ENCODE data around the gene ARMC9.
"Not testable (repeated sequence)": the region's sequence is repeated elsewhere in the genome, so short reads cannot be mapped to it uniquely, and the experiment has no call there.

ARMC9 gene

DNA sequence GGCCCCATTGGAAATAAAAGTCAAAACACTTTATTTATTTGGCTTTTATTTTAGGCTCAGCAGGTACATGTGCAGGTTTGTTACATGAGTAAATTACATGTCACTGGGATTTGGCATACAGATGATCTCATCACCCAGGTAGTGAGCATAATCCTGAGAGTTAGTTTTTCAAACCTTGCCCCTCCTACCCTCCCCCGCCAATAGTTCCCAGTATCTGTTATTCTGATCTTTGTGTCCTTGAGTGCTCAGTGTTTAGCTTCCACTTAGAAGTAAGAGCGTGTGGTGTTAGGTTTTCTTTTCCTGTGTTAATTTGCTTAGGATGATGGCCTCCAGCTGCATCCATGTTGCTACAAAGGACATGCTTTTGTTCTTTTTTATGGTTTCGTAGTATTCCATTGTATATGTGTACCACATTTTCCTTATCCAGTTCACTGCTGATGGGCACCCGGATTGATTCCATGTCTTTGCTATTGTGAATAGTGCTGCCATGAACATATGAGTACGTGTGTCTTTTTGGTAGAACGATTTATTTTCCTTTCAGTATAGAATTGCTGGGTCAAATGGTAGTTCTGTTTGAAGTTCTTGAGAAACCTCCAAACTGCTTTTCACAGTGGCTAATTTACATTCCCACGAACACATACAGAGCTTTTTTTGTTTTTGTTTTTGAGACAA lies 47.9 kb downstream of the ARMC9 start:
- DNase-seq, result no peak

DNA sequence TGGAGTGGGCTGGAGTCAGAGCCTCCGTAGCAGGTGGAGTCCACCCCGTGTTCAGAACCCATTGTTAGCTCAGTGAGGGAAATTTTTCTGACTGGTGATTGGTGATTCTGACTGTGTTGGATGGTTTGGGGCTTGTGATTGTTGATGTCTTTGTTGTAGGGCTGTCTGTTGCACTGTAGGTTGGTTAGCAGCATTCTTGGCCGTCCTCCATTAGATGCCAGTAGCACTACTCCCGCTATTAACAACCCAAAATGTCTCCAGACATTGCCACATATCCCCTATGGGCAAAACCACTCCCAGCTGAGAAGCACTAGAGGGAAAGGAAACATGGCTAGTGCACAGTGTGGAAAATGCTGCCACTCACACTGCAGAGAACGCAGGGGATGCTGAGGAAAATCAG lies 51.7 kb downstream of the ARMC9 start:
- DNase-seq, result no peak

DNA sequence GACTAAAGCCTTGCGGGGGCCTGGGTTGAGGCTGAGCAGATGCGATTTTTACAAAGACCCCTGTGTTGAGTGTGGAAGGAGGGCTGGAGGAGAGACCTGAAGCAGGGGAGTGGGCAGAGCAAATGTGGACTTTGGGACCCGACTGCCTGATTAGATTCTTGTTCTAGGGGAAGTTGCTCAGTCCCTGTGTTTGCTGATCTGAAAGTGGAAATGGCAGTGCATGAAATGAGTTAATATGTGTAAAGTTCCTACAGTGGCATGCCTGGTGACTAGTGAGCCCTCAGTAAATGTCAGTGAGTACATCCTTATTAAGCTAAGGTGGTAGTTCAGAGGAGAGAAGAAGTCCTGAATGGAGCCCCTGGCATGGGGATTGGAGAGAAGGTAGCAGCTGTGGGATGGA lies 52.3 kb downstream of the ARMC9 start:
- no peak for DNase-seq

DNA sequence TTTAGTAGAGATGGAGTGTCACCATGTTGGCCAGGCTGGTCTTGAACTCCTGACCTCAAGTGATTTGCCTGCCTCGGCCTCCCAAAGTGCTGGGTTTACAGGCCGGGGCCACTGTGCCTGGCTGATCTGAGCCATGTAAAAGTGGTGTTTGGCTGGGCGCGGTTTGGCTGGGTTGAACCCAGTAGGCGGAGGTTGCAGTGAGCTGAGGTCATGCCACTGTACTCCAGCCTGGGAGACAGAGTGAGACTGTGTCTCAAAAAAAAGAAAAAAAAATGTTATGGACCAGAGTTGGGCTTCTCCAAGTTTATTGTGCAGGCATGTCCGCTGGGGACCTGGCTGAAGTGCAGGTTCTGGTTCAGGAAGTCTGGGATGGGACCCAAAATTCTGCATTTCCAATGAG lies 54.9 kb downstream of the ARMC9 start:
- not testable (repeated sequence) for DNase-seq

DNA sequence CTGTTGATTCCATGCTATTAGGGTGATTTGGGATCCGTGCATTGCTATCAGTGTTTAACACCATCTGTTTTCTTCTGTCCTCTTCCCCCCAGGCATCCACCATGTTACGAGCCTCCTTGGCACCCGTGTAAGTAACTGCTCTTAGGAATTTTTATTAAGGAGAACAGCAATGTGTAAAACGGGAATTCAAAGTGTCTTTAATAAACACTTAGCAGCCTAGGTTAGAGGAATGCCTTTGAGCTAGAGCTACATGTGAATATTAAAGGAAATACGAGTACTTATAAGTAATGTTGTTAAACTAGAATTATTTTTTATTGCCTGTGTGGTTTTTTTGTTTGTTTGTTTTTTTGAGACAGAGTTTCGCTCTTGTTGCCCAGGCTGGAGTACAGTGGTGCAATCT lies 58.1 kb downstream of the ARMC9 start:
- no peak for DNase-seq

DNA sequence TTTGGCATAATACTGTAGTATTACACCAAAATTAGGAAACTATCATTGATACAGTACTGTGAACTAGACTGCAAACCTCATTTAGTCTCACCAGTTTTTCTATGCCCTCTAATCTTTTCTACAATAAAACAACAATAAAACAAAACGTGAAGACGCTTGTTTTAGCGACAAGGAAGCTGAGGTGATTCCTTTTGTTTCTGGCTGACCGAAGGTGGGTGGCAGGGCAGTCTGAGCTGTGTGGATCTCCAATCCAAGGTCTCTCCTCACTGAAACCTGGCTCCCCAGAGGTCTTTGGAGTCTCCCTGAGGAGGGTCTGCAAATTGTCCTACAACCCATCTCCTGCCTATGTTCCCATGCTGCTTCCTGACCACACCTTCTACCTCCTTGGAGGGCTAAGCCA lies 59.3 kb downstream of the ARMC9 start:
- DNase-seq, result no peak

DNA sequence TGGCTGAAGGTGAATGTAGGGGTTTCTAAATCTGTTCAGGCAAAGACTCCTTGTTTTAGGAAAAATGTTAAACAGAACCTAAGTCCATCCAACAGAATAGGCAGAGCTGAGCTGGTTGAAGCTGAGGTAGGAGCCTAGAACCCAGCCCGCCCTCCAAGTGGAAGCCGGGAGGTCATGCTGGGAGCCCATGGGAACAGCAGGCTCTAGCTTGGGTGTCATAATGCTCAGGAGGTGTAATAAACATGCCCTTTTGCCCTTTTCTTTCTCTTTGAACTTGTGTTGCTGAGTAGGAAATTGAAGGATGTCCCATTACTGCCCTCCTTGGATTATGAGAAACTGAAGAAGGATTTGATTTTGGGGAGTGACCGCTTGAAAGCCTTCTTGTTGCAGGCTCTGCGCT lies 60.3 kb downstream of the ARMC9 start:
- no peak for DNase-seq

DNA sequence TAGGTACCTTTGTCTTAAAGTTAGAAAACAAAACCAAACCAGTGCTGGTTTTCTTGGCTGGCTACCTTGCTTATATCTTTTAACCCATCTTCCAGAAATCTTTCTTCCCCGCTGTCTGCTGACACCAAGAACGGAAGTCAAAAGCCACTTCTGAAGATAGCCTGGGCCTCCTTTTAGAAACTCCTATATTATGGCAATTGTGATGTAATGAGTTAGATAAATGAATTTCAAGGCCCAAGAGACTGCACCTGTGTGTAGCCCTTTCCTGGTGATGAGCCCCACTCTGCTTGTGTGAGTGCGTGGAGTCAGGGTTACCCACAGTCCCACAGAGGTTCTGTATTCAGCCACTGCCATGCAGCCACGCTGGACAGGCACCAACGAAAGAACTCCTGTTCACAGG lies 60.7 kb downstream of the ARMC9 start:
- DNase-seq, result no peak

DNA sequence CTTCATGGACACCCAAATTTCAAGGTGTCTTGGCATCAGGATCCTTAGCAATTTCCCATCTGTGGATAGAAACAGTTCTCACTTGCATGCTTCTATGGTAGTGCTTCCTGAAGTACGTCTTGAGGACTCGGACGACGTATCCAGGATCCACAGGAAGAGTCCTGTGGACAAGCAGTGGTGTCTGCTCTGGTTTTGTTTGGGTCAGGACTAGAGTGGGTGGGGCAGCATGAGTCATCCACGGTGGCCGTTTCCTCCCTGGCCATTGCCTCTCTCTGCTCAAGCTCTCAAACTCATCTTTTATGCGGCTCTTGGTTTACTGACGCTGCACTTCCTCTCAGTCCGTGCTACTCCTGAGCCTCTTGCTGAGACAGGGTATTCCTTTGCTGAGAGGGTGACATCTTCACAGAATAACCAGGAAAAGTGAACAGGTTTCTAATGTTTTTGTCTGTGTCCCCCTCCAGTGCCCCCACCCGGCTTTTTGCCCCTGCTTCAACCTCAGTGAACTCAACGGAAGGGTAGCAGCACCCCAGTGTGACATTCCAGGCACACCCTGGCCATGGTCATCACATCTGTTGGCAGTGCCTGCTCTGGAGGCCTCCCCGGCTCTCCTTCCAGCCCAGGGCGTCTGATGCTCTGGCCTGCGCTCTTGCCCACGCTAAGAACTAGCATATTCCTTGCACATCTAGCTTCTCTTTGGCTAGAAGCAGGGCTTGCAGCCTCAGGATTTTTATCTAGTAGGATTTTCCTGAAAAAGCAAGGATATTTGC lies 62.2 kb downstream of the ARMC9 start:
- no peak for DNase-seq

DNA sequence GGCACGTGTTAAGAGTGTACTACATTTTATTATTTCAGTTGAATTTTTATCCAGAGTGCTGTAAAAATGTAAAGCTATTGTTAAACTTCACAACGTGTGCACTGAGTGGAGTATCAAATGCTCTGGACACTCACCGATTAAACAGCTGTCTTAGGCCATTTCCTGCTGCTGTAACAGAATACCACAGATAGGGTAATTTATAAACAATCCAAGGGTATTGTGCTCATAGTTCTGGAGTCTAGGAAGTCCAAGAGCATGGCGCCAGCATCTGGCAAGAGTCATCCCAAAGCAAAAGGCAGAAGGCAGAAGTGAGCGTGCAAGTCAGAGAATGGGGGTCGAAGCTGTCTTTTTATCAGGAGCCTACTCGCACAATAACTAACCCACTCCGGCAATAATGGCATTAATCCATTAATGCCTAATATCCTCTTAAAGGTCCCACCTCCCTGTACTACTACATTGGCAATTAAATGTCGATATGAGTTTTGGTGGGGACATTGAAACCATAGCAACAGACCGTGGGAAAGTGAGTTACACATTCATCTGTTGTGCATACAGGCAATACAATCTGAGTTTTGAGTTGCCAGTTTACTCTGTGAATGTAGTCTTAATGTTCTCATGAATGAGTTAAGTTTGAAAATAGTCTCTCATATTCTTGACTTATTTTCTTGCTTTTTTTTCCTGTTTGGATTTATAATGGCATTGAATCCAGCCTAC lies 64.8 kb downstream of the ARMC9 start:
- no peak for DNase-seq

DNA sequence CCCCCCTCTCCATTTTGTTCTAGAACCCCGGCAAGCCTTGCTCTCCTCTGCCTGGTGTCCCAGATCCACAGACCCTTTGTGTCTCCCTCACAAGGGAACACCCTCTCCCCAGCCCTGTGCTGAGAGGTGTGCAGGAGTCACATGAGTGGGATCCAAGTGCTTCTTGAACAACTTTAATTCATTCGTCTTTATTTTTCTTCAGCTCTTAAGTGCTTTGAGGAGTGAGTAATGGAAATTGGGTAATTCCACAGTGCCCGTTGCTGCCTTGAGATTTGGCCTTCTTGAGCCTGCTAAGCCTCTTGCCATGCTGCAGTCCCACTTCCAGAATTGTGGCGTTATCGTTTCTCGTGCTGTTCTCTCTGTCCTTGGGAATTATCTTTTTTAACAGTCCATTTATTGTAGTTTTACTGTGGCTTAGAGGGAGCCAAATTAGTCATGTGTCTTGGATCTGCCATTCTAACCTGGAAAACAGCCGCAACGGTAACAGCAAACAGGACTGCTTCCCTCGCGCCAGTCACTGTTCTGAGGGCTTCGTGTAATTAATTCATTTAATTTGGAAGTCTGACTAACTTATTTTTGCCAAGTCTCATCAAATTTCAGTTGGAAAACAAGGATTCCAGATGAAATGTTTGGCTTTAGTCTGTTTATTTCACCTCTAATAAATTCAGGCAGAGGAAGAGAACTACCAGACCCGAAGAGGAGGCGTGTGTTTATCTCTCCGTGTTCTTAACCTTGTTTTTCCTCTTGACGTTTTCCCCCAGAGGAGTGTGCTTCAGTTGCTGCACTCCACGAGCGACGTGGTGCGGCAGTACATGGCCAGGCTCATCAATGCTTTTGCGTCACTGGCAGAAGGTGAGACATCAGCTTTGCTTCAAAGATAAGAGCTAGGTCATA lies 72.0 kb downstream of the ARMC9 start:
- DNase-seq, result no peak

DNA sequence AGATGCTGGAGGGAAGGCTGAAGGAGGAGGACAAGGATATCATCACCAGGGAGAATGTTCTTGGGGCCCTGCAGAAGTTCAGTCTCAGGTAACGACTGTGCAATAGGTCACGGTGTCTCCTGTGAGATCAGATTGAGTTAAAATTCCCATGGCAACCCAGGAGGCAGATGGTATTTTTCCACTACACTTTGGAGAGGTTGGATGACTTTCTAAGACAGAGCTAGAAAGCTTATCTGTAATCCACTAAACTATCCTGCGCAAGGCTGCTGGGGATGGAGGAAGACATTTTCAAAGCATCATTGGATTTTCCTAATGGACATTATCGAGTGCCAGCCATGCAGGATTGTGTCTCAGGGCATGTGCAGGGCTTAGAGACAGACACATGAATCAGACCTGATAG lies 74.6 kb downstream of the ARMC9 start:
- DNase-seq, result no peak

DNA sequence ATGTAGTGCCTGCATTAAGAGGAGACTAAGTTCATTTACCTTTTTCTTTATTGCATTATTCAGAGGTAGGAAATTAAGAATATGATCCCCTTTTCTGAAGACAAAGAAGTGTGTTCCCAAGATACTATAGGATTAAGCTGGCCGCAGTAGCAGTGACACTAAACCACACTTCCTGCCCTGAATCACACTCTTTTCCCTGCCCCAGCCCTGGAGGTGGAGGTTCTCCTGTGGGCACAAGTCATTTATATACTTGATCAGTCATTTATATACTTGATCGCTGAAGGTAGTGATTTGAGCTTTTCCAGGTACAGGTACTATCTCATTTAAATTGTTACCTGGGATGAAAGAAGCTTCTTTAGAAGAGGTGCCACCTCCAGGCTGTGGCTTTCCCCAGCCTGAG lies 78.6 kb downstream of the ARMC9 start:
- no peak for DNase-seq

DNA sequence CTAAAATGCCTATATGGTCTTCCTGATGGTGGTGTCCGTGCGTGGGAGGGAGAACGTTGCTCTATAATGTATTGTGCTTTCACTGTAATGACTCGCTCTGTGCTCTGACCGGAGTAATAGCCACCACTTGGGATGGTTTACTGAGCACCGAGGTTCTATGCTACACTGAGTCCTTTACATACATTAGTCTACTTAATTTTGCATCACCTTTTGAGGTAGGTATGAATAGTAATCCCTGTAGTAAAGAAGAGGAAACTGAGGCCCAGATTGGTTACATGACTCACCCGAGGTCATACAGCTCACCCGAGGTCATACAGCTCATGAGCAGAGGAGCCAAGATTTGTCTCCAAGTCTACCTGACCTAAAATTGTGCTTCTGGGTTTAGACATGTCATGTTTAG lies 79.5 kb downstream of the ARMC9 start:
- DNase-seq, result no peak

DNA sequence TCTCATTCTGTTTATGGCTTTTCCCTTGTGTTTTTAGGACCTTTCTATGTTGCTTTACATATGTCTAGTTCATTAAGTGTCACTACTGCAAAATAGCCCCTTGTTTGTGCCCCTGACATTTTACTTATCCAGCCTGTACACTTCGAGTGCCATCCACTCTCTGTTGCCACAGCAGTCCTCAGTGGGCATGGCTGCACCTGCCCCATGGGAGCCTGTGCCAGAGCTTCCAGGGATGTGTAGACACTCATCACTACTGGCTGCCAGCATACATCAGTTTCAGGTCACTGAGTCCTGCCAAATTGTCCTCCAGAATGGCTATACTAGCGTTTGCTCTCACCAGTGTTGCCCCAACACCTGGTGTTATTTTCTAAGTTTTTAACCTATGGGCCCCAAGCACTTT lies 80.4 kb downstream of the ARMC9 start:
- no peak for DNase-seq

DNA sequence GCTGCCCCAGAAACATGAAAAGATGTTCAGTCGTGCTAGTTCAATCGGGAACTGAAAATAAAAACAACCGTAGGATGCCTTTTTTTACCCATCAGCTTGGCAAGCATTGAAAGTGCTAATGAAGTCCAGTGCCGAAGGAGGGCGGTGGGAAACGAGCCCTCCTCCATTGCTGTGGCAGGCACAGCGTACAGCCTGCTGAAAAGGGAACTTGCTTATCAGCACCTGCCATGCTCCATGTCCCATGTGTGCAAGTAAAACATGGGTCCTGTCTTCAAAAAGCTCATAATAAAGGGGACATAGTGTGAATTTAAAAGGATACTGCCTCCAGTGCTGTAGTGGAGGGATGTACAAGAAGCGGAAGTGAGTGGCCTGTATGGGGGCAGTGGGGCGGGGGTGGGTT lies 82.4 kb downstream of the ARMC9 start:
- no peak for DNase-seq

DNA sequence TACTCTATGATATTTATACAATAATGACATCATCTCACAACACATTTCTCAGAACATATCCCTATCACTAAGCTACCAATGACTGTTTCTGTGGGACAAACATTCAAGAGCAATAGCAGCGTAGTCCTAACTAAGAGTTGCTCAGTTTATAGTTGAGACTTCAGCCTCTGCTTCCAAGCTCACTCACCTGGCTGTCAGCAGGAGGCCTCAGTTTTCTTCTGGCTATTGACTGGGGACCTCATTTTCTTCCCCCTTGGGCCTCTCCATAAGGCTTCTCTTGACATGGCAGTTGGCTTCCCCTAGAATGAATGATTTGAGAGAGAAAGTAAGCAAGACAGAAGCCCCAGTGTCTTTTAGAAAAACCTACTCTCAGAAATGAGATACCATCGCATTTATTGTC lies 85.9 kb downstream of the ARMC9 start:
- no peak for DNase-seq

DNA sequence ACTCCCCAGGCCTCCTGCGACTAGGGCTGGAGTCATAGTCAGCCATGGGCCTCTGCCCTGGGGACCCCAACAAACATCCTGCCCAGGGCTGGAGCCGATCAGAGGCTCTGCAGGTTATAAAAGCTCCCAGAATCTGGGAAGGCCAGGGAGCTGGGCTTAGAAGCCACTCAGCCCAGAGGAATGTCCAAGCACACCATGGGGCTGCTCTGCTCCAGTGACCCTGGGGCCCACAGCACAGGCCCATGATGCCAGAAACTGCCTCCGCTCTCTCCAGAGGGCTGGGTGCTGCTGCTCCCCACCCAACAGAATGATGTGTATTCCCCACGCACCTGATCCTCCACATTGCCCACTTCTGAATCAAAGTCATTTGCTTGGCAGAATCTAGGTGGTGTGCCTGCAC lies 88.5 kb downstream of the ARMC9 start:
- no peak for DNase-seq

DNA sequence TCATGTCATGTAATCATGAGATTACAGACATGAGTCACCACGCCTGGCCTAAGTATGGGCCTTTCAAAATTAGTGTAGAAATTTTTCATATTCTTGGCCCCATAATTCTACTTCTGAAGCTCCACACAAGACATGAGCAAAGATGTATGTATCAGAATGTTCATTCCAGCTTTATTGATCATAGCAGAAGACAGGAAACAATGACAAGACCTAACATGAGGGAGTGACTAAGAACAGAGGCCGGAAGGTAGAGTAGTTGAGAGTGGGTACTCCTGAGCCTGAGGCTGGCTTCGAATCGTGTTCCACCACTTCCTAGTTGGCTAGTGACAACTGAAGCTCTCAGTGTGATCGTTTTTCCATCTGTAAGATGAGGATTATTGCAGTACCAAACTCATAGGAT lies 89.3 kb downstream of the ARMC9 start:
- no peak for DNase-seq

DNA sequence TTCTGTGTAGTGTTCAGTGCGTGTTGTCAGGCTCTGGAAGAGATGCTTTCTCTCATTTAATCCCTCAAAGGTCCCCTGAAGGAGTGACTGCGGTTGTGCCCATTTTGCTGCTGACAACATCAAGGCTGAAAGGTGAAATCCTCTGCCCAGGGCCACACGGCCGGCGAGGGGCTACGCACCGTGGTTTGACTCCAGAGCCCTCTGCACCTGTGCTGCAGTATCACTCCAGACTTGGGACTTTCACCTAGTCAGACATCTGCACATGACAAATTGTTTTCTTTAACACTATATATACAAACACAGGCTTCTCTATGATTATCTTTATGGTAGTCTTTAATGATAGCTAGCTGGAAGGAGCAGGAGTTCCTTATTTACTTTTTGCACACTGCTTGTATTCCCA lies 90.2 kb downstream of the ARMC9 start:
- no peak for DNase-seq

DNA sequence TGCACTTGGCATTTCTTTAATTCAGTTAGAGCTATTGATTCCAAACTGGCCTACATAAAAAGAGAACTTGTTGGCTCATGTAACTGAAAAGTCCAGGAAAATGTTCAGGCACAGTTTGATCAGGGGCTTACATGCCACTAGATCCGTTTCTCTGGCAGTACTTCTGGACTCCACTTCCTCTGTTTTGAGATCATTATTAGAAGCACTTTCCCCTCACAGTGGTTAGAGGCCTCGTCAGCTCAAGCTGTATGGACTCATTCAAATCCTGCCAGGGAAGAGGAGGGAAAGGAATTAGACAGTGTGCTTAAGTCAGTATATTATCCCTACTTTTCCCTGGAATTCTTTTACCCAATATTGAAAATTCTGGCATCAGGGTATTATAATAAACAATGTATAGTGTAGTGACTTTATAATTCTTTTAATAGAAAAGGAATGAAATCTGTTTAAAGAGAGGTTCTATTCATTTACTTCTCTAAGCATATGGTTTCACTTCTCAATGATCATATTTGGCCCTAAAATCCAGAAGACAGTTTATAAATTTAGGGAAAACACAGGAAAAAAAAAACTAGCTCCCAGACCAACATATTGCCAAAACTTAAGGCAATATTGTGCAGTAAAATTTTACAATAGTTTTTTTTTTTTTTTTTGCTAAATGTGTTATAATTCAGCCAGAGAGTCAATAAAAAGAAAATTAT lies 92.0 kb downstream of the ARMC9 start:
- DNase-seq, result no peak

DNA sequence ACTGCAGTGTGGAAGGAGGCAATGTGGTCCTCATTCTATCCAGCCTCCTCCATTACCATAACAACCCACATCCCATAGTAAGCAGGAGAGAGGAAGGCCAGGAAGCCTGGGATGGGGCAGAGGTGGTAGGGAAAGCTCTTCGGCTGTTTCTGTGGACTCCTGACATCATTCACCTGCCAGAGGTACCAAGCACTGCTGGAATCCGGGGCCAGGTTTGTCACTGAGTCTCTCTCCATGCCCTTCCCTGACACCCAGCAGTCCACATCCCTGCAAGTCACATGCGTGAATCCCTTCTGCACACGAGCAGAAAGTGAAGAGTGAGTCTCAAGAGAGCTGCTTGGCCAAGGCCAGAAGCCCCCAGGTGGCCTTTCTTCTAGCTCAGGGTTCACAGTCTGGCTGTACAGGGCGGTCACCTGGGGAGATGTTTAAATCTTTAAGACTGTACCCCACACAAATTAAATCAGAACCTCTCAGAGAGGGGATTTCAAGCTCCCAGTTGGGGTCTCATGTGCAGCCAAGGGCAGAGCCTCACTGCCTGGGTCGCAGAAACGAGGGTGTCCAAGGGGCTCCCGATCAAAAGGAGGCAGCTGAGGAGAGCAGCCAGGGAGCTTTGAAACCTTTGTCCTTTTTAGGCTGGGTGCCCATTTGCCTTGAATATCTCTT lies 94.2 kb downstream of the ARMC9 start:
- no peak for DNase-seq
